Right lobe of liver (tissue), 4 donors: ENCODE data around the gene ACOX3.

ENCODE experiments used
- CTCF ChIP-seq, 4 donors: fragments of 200-600 bp in 3 of 4; fragments of 450-650 bp in 1 of 4; IDR thresholded peaks; one replicate each; pipeline versions ENCODE4 v1.5.1 to v1.8.0; 2016 to 2022; ENCODE audit warnings: antibody characterized with exemption in 4 of 4, mild to moderate bottlenecking in 2 of 4
- POLR2A ChIP-seq: fragments of 450-650 bp; IDR thresholded peaks from one replicate; pipeline ENCODE4 v1.6.1; 2017; ENCODE audit warnings: antibody characterized with exemption, mild to moderate bottlenecking
- donor health status: DM: no; HTN: no; CAD: no.
- donor health status: DM: no; HTN: no; CAD: no.
- donor health status: DM: no; HTN: yes; CAD: no.

GRCh38 chr4:8387615-8388527 is 52.7 kb downstream of the ACOX3 start:
- TF ChIP-seq CTCF (IDR thresholded peaks at IDR 0.05) (no peak), POLR2A (no peak)
